Measurements from ENCODE around the gene AMER2.

GRCh38 chr13:25141042-25141441, 31.0 kb downstream of the AMER2 start:
- no peak for TF ChIP-seq CTCF (IDR thresholded peaks at IDR 0.05)
- no peak for TF ChIP-seq POLR2A (IDR thresholded peaks at IDR 0.05)
